Stomach smooth muscle (tissue), 2 donors: Measurements from ENCODE around the gene AHCYL2.
"Not testable (repeated sequence)": the region's sequence is repeated elsewhere in the genome, so short reads cannot be mapped to it uniquely, and the experiment has no call there.

Experiments
- H3K27ac ChIP-seq: one replicate; pipeline ENCODE4 v1.7.0; 2013; ENCODE audit warnings: mild to moderate bottlenecking, low read length, inconsistent platforms
- H3K27me3 ChIP-seq, 2 donors: one replicate each; pipeline ENCODE4 v1.7.0; 2013; ENCODE audit warnings: low read length in 2 of 2; ENCODE audit not compliant: insufficient read depth in 2 of 2, control insufficient read depth in 1 of 2
- H3K36me3 ChIP-seq, 2 donors: one replicate each; pipeline ENCODE4 v1.7.0; 2013; ENCODE audit warnings: low read length in 2 of 2; ENCODE audit not compliant: control insufficient read depth in 2 of 2, insufficient read depth in 2 of 2
- H3K4me1 ChIP-seq: one replicate; pipeline ENCODE4 v1.7.0; 2013; ENCODE audit warnings: low read length; ENCODE audit not compliant: control insufficient read depth, insufficient read depth
- H3K4me3 ChIP-seq, 2 donors: one replicate each; pipeline ENCODE4 v1.7.0; 2013; ENCODE audit warnings: low read length in 2 of 2
- H3K9ac ChIP-seq, 2 donors: one replicate each; pipeline ENCODE4 v1.7.0; 2013; ENCODE audit warnings: low read length in 2 of 2, mild to moderate bottlenecking in 1 of 2
- H3K9me3 ChIP-seq, 2 donors: one replicate each; pipeline ENCODE4 v1.7.0; 2013; ENCODE audit warnings: low read length in 2 of 2; ENCODE audit not compliant: control insufficient read depth in 2 of 2
- donor health status: healthy.
- donor health status: Pancreatic carcinoma.

AHCYL2 gene

GRCh38 chr7:129401967-129402860 is 177.4 kb downstream of the AHCYL2 start:
- no peaks in the 10 kb centered on the region for H3K27me3 ChIP-seq
- H3K36me3 ChIP-seq = peaks cover 6 to 11% of the 10 kb centered on the region in 2 donors
- no peak overlapping the region for H3K9ac ChIP-seq
- no peak overlapping the region for H3K27ac ChIP-seq
- no peak overlapping the region for H3K4me3 ChIP-seq
- H3K9me3 ChIP-seq = no peaks in the 10 kb centered on the region
- H3K4me1 ChIP-seq = no peaks in the 10 kb centered on the region

GRCh38 chr7:129405527-129405926 is 180.7 kb downstream of the AHCYL2 start:
- no peak overlapping the region for H3K4me3 ChIP-seq
- no peak overlapping the region for H3K9ac ChIP-seq
- no peaks in the 10 kb centered on the region for H3K9me3 ChIP-seq
- H3K36me3 ChIP-seq = peaks cover 7 to 9% of the 10 kb centered on the region in 2 donors
- no peak overlapping the region for H3K27ac ChIP-seq
- no peaks in the 10 kb centered on the region for H3K27me3 ChIP-seq
- H3K4me1 ChIP-seq = no peaks in the 10 kb centered on the region

- not testable (repeated sequence) for H3K9me3 ChIP-seq, H3K27ac ChIP-seq, H3K9ac ChIP-seq, H3K4me1 ChIP-seq, H3K27me3 ChIP-seq, H3K4me3 ChIP-seq, H3K36me3 ChIP-seq
These were observed 185.4 kb downstream of the AHCYL2 start for GRCh38 chr7:129410238-129410637.

GRCh38 chr7:129412501-129412900 is 187.7 kb downstream of the AHCYL2 start:
- Histone ChIP-seq H3K9ac (no peak overlapping the region), H3K36me3 (peaks cover 2 to 6% of the 10 kb centered on the region in 2 donors)

DNA sequence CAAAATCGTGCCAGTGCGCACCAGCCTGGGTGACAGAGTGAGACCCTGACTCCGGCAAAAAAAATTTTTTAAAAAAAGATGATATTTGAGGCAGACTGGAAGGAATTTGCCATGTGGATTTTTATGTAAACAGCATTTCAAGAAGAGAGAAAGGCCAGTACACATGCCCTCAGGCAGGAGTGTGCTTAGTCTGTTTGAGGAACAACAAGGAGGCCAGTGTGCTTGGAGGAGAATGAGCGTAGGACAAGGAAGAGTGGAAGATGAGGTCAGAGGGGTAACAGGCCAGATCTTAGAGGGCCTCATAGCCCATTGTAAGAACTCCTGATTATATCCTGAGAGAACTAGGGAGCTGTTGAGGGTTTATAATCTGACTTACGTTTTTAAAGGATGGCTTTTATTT is 192.2 kb downstream of the AHCYL2 start:
- no peak overlapping the region for H3K4me3 ChIP-seq
- H3K27me3 ChIP-seq = no peaks in the 10 kb centered on the region
- no peaks in the 10 kb centered on the region for H3K9me3 ChIP-seq
- no peak overlapping the region for H3K9ac ChIP-seq
- H3K36me3 ChIP-seq = peaks cover 0 to 3% of the 10 kb centered on the region in 2 donors
- H3K27ac ChIP-seq = no peak overlapping the region
- no peaks in the 10 kb centered on the region for H3K4me1 ChIP-seq

More at GRCh38 chr7:129412501-129412900, 187.7 kb downstream of the AHCYL2 start:
- H3K9me3 ChIP-seq = no peaks in the 10 kb centered on the region
- no peaks in the 10 kb centered on the region for H3K27me3 ChIP-seq
- H3K27ac ChIP-seq = no peak overlapping the region
- no peaks in the 10 kb centered on the region for H3K4me1 ChIP-seq
- H3K4me3 ChIP-seq = no peak overlapping the region

- Histone ChIP-seq H3K4me1 (no peaks in the 10 kb centered on the region), H3K36me3 (peaks cover 10 to 17% of the 10 kb centered on the region in 2 donors), H3K9me3 (no peaks in the 10 kb centered on the region), H3K27ac (no peak overlapping the region), H3K27me3 (no peaks in the 10 kb centered on the region), H3K4me3 (no peak overlapping the region), H3K9ac (no peak overlapping the region)
These were observed 197.0 kb downstream of the AHCYL2 start for GRCh38 chr7:129421717-129422250.

DNA sequence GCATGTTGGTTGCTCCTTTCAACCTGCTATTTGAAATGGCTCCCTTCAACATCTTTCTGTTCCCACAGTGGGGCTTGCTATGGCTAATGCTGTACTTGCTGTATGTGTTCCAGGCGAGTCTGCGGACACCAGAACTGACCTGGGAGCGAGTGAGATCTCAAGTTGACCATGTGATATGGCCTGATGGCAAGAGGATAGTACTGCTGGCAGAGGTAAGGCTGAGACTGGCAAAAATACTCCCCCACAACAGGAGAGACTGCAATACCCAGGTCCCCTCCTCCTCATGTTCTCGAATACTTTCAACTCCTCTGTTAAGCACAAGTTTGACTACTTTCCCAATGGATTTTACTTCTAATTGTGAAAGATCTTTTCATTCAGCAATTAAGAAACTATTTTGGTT is 197.9 kb downstream of the AHCYL2 start:
- Histone ChIP-seq H3K9me3 (no peaks in the 10 kb centered on the region), H3K9ac (no peak overlapping the region), H3K4me3 (no peak overlapping the region), H3K36me3 (peaks cover 16 to 17% of the 10 kb centered on the region in 2 donors), H3K27ac (no peak overlapping the region), H3K4me1 (no peaks in the 10 kb centered on the region), H3K27me3 (no peaks in the 10 kb centered on the region)

- Histone ChIP-seq H3K36me3 (peaks cover 16 to 17% of the 10 kb centered on the region in 2 donors), H3K27ac (no peak overlapping the region), H3K9ac (no peak overlapping the region), H3K9me3 (no peaks in the 10 kb centered on the region), H3K4me3 (no peak overlapping the region), H3K4me1 (no peaks in the 10 kb centered on the region), H3K27me3 (no peaks in the 10 kb centered on the region)
These were observed 199.0 kb downstream of the AHCYL2 start for GRCh38 chr7:129423700-129424410.

- no peaks in the 10 kb centered on the region for H3K9me3 ChIP-seq
- no peak overlapping the region for H3K9ac ChIP-seq
- no peaks in the 10 kb centered on the region for H3K4me1 ChIP-seq
- no peak overlapping the region for H3K27ac ChIP-seq
- H3K27me3 ChIP-seq = no peaks in the 10 kb centered on the region
- no peak overlapping the region for H3K4me3 ChIP-seq
- peaks cover 16 to 17% of the 10 kb centered on the region in 2 donors for H3K36me3 ChIP-seq
These were observed 201.7 kb downstream of the AHCYL2 start for GRCh38 chr7:129426482-129426881.

DNA sequence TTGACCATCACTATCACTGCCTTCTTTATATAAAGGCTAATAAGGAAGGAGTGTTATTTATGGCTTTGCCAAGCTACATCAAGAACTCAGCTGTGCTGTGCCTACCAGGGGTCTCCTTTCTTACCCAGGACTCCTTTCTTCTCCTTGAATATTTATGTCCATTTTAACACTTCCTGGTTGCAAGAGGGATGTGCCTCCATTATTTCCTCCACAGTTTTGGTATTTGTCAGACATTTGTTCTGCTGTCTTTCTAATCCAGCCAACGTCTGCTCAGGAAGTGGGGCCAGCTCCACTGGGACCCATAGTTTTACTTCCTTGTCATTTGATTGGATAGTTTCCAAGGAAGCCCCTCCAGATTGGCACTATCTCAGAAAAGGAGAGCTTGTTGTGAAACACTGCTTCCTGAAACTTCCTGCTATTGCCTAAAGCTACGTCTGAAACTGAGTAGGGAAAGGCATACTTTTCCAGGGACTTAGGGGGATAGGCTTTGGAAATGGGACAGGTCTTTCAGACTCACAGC is 202.8 kb downstream of the AHCYL2 start:
- no peaks in the 10 kb centered on the region for H3K4me1 ChIP-seq
- no peaks in the 10 kb centered on the region for H3K9me3 ChIP-seq
- H3K9ac ChIP-seq = no peak overlapping the region
- H3K27me3 ChIP-seq = peaks cover under 1 to 4% of the 10 kb centered on the region in 2 donors
- no peak overlapping the region for H3K4me3 ChIP-seq
- peaks cover 15 to 17% of the 10 kb centered on the region in 2 donors for H3K36me3 ChIP-seq
- H3K27ac ChIP-seq = no peak overlapping the region
